HCT116 (cell line): Measurements from ENCODE around the gene OPCML. TPM values are rescaled to one million over a fixed set of nuclear protein-coding genes. Genes with fewer than 3 reads are reported as not detected.

Experiments
- ATAC-seq: fragments of 200-7000 bp; cut with Tn5 transposase; 2 replicates; pipeline ENCODE4 v1.9.1; 2020; ENCODE audit warnings: mild to moderate bottlenecking, moderate library complexity
- BruUV-seq: library from RNA; stranded (reverse); fragments of 400-500 nt; replicated peaks from 2 replicates; lab custom pipeline; 2021; lab: Mats Ljungman, UMichigan
- CTCF ChIA-PET: fragments of 300-600 bp; sonication (Branson Sonifier 250); formaldehyde crosslinking; loops from one replicate; lab custom pipeline; 2021; ENCODE audit warnings: antibody characterized with exemption; lab: Charles Lee
- POLR2A ChIA-PET: fragments of 300-600, 350-600 bp; sonication (Branson Sonifier 250); formaldehyde crosslinking; loops from one replicate; lab custom pipeline; 2021; ENCODE audit warnings: antibody characterized with exemption; lab: Charles Lee
- RAD21 ChIA-PET, 2 experiments: fragments of 300-600 bp; sonication (Branson Sonifier 250); formaldehyde crosslinking; loops; one replicate each; lab custom pipeline; 2023; ENCODE audit warnings: low total read pairs in 2 of 2; ENCODE audit not compliant: uncharacterized antibody in 2 of 2, unreplicated experiment in 2 of 2, low non-redundant PET in 1 of 2; lab: Charles Lee
- DNase-seq: peaks from one replicate; pipeline ENCODE4 v3.0.0-alpha.2; 2010; ENCODE audit warnings: low read depth, low spot score
- H2AFZ ChIP-seq: fragments of 200-600 bp; shearing (Covaris generic), sonication (generic); 2 replicates; pipeline ENCODE4 v1.6.1; 2017; ENCODE audit warnings: low read depth, mixed run types, mixed read lengths, antibody characterized with exemption, low read length; ENCODE audit not compliant: poor library complexity, severe bottlenecking
- H3K27ac ChIP-seq: 2 replicates; pipeline ENCODE4 v1.5.1; 2012; ENCODE audit warnings: low read depth, low read length
- H3K27me3 ChIP-seq: fragments of 200-600 bp; sonication (generic); 2 replicates; pipeline ENCODE4 v1.6.1; 2016; ENCODE audit warnings: mixed run types, low read length, mixed read lengths; ENCODE audit not compliant: insufficient read depth
- H3K36me3 ChIP-seq, 2 experiments: fragments of 200-500 bp in 1 of 2; fragments of 200-600 bp in 1 of 2; sonication (Bioruptor generic) in 1 of 2; sonication (generic) in 1 of 2; 2 replicates each; pipeline versions ENCODE4 v1.5.1 to v1.6.1; 2014 to 2016; ENCODE audit warnings: low read length in 2 of 2, inconsistent platforms in 1 of 2, mixed read lengths in 1 of 2, mixed run types in 1 of 2; ENCODE audit not compliant: insufficient read depth in 2 of 2, control insufficient read depth in 1 of 2
- H3K4me1 ChIP-seq, 2 experiments: fragments of 200-600 bp in 1 of 2; sonication (generic) in 1 of 2; 2 replicates each; pipeline versions ENCODE4 v1.5.1 to v1.6.1; 2012 to 2017; ENCODE audit warnings: low read length in 2 of 2, inconsistent platforms in 1 of 2, mild to moderate bottlenecking in 1 of 2, mixed read lengths in 1 of 2, mixed run types in 1 of 2, moderate library complexity in 1 of 2; ENCODE audit not compliant: insufficient read depth in 2 of 2, control insufficient read depth in 1 of 2
- H3K4me2 ChIP-seq: fragments of 200-600 bp; sonication (generic); 2 replicates; pipeline ENCODE4 v1.6.1; 2017; ENCODE audit warnings: mixed run types, low read length, mixed read lengths
- H3K4me3 ChIP-seq, 2 experiments: fragments of 200-600 bp in 1 of 2; sonication (generic) in 1 of 2; replicated peaks in 1 of 2; 2 replicates each; pipeline ENCODE4 v1.5.1; 2011 to 2016; ENCODE audit warnings: low read length in 2 of 2, control low read depth in 1 of 2, low read depth in 1 of 2, mild to moderate bottlenecking in 1 of 2, mixed read lengths in 1 of 2, mixed run types in 1 of 2
- H3K79me2 ChIP-seq: fragments of 200-600 bp; sonication (generic); 2 replicates; pipeline ENCODE4 v1.6.1; 2017; ENCODE audit warnings: mild to moderate bottlenecking, mixed run types, low read length, moderate library complexity, mixed read lengths; ENCODE audit not compliant: insufficient read depth
- H3K9ac ChIP-seq: fragments of 200-600 bp; sonication (generic); 2 replicates; pipeline ENCODE4 v1.6.1; 2016; ENCODE audit warnings: low read length, mixed read lengths
- H3K9me2 ChIP-seq: fragments of 200-600 bp; sonication (generic), shearing (Covaris generic); 2 replicates; pipeline ENCODE4 v1.6.1; 2017; ENCODE audit warnings: mixed run types, mild to moderate bottlenecking, moderate library complexity; ENCODE audit not compliant: insufficient read depth
- H3K9me3 ChIP-seq, 2 experiments: fragments of 200-500 bp in 1 of 2; fragments of 200-600 bp in 1 of 2; sonication (Bioruptor generic) in 1 of 2; sonication (generic) in 1 of 2; 2 replicates each; pipeline ENCODE4 v1.6.1; 2014 to 2017; ENCODE audit warnings: low read length in 2 of 2, mixed read lengths in 2 of 2, inconsistent platforms in 1 of 2, low read depth in 1 of 2, mild to moderate bottlenecking in 1 of 2, mixed run types in 1 of 2, moderate library complexity in 1 of 2; ENCODE audit not compliant: control insufficient read depth in 1 of 2, insufficient read depth in 1 of 2
- H4K20me1 ChIP-seq: fragments of 200-600 bp; sonication (generic), shearing (Covaris generic); 2 replicates; pipeline ENCODE4 v1.6.1; 2017; ENCODE audit warnings: mixed run types, mild to moderate bottlenecking, moderate library complexity; ENCODE audit not compliant: insufficient read depth
- ATF3 ChIP-seq: IDR thresholded peaks from 2 replicates; pipeline ENCODE4 v1.6.1; 2012
- CBX3 ChIP-seq: IDR thresholded peaks from 2 replicates; pipeline ENCODE4 v1.6.1; 2012; ENCODE audit warnings: low read depth
- CEBPB ChIP-seq: IDR thresholded peaks from 2 replicates; pipeline ENCODE4 v1.6.1; 2012; ENCODE audit warnings: low read depth
- CTCF ChIP-seq, 3 experiments: fragments of 200-600 bp in 1 of 3; sonication (generic) in 1 of 3; IDR thresholded peaks in 2 of 3; conservative IDR thresholded peaks in 1 of 3; 2 replicates each; pipeline ENCODE4 v1.5.1; 2012 to 2017; ENCODE audit warnings: low read depth in 2 of 3, low read length in 2 of 3, antibody characterized with exemption in 1 of 3, borderline replicate concordance in 1 of 3, control low read depth in 1 of 3, mild to moderate bottlenecking in 1 of 3, mixed read lengths in 1 of 3, mixed run types in 1 of 3, moderate library complexity in 1 of 3; ENCODE audit not compliant: insufficient read depth in 1 of 3
- EGR1 ChIP-seq: IDR thresholded peaks from 2 replicates; pipeline ENCODE4 v1.6.1; 2012; ENCODE audit warnings: low read depth
- EZH2 ChIP-seq: fragments of 200-600 bp; sonication (generic); IDR thresholded peaks from 2 replicates; pipeline ENCODE4 v1.6.1; 2017; ENCODE audit warnings: antibody characterized with exemption, mixed run types
- FOSL1 ChIP-seq: IDR thresholded peaks from 2 replicates; pipeline ENCODE4 v1.6.1; 2012; ENCODE audit warnings: low read depth
- POLR2A ChIP-seq: IDR thresholded peaks from 2 replicates; pipeline ENCODE4 v1.7.0; 2011; ENCODE audit warnings: borderline replicate concordance; ENCODE audit not compliant: insufficient read depth, insufficient read length; ENCODE audit errors: extremely low read depth
- RAD21 ChIP-seq: IDR thresholded peaks from 2 replicates; pipeline ENCODE4 v1.6.1; 2012; ENCODE audit warnings: low read depth, mild to moderate bottlenecking
- SIN3A ChIP-seq: IDR thresholded peaks from 2 replicates; pipeline ENCODE4 v1.6.1; 2012; ENCODE audit warnings: low read depth
- SRF ChIP-seq: IDR thresholded peaks from 2 replicates; pipeline ENCODE4 v1.6.1; 2012; ENCODE audit warnings: low read depth
- TCF7L2 ChIP-seq: IDR thresholded peaks from 2 replicates; pipeline ENCODE4 v1.7.0; 2011; ENCODE audit warnings: borderline replicate concordance, inconsistent platforms; ENCODE audit not compliant: insufficient read depth, insufficient read length; ENCODE audit errors: extremely low read depth
- YY1 ChIP-seq: IDR thresholded peaks from 2 replicates; pipeline ENCODE4 v1.6.1; 2011; ENCODE audit warnings: low read length, low read depth, moderate library complexity, mild to moderate bottlenecking; ENCODE audit not compliant: insufficient replicate concordance; ENCODE audit errors: extremely low read depth
- ZBTB33 ChIP-seq: IDR thresholded peaks from 2 replicates; pipeline ENCODE4 v1.6.1; 2011; ENCODE audit warnings: mild to moderate bottlenecking, low read length, moderate library complexity; ENCODE audit not compliant: insufficient replicate concordance; ENCODE audit errors: extremely low read depth
- ZFX ChIP-seq: fragments of 450-650 bp; IDR thresholded peaks from 2 replicates; pipeline ENCODE4 v1.6.1; 2017
- intact Hi-C: fragments of 100-400 bp; cut with micrococcal nuclease; formaldehyde crosslinking; loops from 2 replicates; pipeline ENCODE4 v1.10.0; 2022
- total RNA-seq: library from RNA; stranded (reverse); gene quantifications from one replicate; pipeline ENCODE4 v1.2.1, GENCODE V29; 2021; ENCODE audit not compliant: unreplicated experiment

Gene OPCML
- total RNA-seq, 1 experiment from 2014 or later, result not detected

GRCh38 chr11:133086518-133086917, 445.8 kb downstream of the OPCML start:
- no peak overlapping the region for H3K27ac ChIP-seq
- H3K4me1 ChIP-seq, result no peaks in the 10 kb centered on the region
- no peak for ATAC-seq
- H3K9me3 ChIP-seq, result peaks cover 0 to 3% of the 10 kb centered on the region in 2 experiments; a peak in 2 of 4 replicates
- H3K4me3 ChIP-seq, result no peak overlapping the region
- H4K20me1 ChIP-seq, result no peaks in the 10 kb centered on the region
- H3K9me2 ChIP-seq, result no peaks in the 10 kb centered on the region
- no peak overlapping the region for H2AFZ ChIP-seq
- no peak overlapping the region for H3K4me2 ChIP-seq
- ChIA-PET POLR2A (no interaction called here), CTCF (no interaction called here), RAD21 (no interaction called here)
- intact Hi-C loops, result no loop called here
- no peak for TF ChIP-seq ATF3
- TF ChIP-seq EGR1, result no peak
- no peak for TF ChIP-seq EZH2
- no peak for TF ChIP-seq ZBTB33
- TF ChIP-seq POLR2A, result no peak
- no peak for TF ChIP-seq CEBPB
- TF ChIP-seq YY1, result no peak
- TF ChIP-seq SRF, result no peak
- TF ChIP-seq CBX3, result no peak
- no peak for TF ChIP-seq TCF7L2
- TF ChIP-seq RAD21, result no peak
- no peak for TF ChIP-seq SIN3A
- TF ChIP-seq FOSL1, result no peak
- TF ChIP-seq CTCF (IDR thresholded peaks at IDR 0.05 in 2 of 3, conservative IDR thresholded peaks at IDR 0.05 in 1 of 3; ENCODE audit: borderline replicate concordance in 1 of 3, insufficient read depth in 1 of 3, low read depth in 2 of 3, low read length in 2 of 3), result no peak
- no peak for TF ChIP-seq ZFX
- no peaks in the 10 kb centered on the region for H3K27me3 ChIP-seq
- no peak for DNase-seq
- no peaks in the 10 kb centered on the region for H3K36me3 ChIP-seq
- no peaks in the 10 kb centered on the region for H3K79me2 ChIP-seq
- no TSS peak for BruUV-seq
- H3K9ac ChIP-seq, result no peak overlapping the region
